ENCODE data around the gene MYH8.

MYH8 gene

GRCh38 chr17:10421900-10422542, at the start of gene MYH8:
TSS of gene MYH8 (minus strand) at chr17:10421950. CDS start at chr17:10420227, 1,723 bp downstream.
- DNase-seq (ENCODE audit: low spot score): no peak

- DNase-seq (ENCODE audit: low spot score): no peak
Observed at GRCh38 chr17:10469459-10469858, 47.7 kb upstream of the MYH8 start, which contains the start of gene MYH4. TSS of gene MYH4 (minus strand) at chr17:10469559. CDS start at chr17:10466745, 2,814 bp downstream.

- no peak for DNase-seq (ENCODE audit: low spot score)
Observed at GRCh38 chr17:10463402-10463801, 41.7 kb upstream of the MYH8 start.

- DNase-seq (ENCODE audit: low spot score): no peak
Observed at GRCh38 chr17:10460062-10460461, 38.3 kb upstream of the MYH8 start.

GRCh38 chr17:10458701-10459100, 37.0 kb upstream of the MYH8 start:
- no peak for DNase-seq (ENCODE audit: low spot score)

- no peak for DNase-seq (ENCODE audit: low spot score)
Observed at GRCh38 chr17:10457952-10458351, 36.2 kb upstream of the MYH8 start.

- peak; percentile 59 for DNase-seq (ENCODE audit: low spot score)
Observed at GRCh38 chr17:10447026-10447931, 25.5 kb upstream of the MYH8 start.

GRCh38 chr17:10439816-10440215, 18.1 kb upstream of the MYH8 start:
- DNase-seq (ENCODE audit: low spot score): no peak

GRCh38 chr17:10435096-10435495, 13.3 kb upstream of the MYH8 start:
- peak; percentile 34 for DNase-seq (ENCODE audit: low spot score)

GRCh38 chr17:10429421-10430045, 7.8 kb upstream of the MYH8 start:
- peak; percentile 70 for DNase-seq (ENCODE audit: low spot score)

- DNase-seq (ENCODE audit: low spot score): no peak
Observed at GRCh38 chr17:10428781-10429180, 7.0 kb upstream of the MYH8 start.

- DNase-seq (ENCODE audit: low spot score): no peak
Observed at GRCh38 chr17:10421211-10421610, 539 bp downstream of the MYH8 start.

- no peak for DNase-seq (ENCODE audit: low spot score)
Observed at GRCh38 chr17:10420811-10421210, 939 bp downstream of the MYH8 start.

- no peak for DNase-seq (ENCODE audit: low spot score)
Observed at GRCh38 chr17:10417431-10417830, 4.3 kb downstream of the MYH8 start.

GRCh38 chr17:10415161-10415560, 6.6 kb downstream of the MYH8 start:
- DNase-seq (ENCODE audit: low spot score): no peak

- DNase-seq (ENCODE audit: low spot score): no peak
Observed at GRCh38 chr17:10403589-10403988, 18.2 kb downstream of the MYH8 start.

GRCh38 chr17:10398352-10398751, 23.4 kb downstream of the MYH8 start:
- no peak for DNase-seq (ENCODE audit: low spot score)

- DNase-seq (ENCODE audit: low spot score): no peak
Observed at GRCh38 chr17:10396524-10397163, 25.1 kb downstream of the MYH8 start.

GRCh38 chr17:10394201-10394887, 27.4 kb downstream of the MYH8 start:
- no peak for DNase-seq (ENCODE audit: low spot score)

- DNase-seq (ENCODE audit: low spot score): no peak
Observed at GRCh38 chr17:10392880-10393279, 28.9 kb downstream of the MYH8 start.

GRCh38 chr17:10385871-10386270, 35.9 kb downstream of the MYH8 start:
- no peak for DNase-seq (ENCODE audit: low spot score)

GRCh38 chr17:10384175-10384574, 37.6 kb downstream of the MYH8 start:
- no peak for DNase-seq (ENCODE audit: low spot score)

Measured in COLO829 (cell line).